NT2/D1 (cell line): ENCODE results near the gene KRTAP5-6.

ENCODE experiments used
- DNase-seq: peaks from one replicate; pipeline ENCODE4 v3.0.0-alpha.2; 2011; ENCODE audit warnings: low read depth, low spot score
- H3K27me3 ChIP-seq: 2 replicates; pipeline ENCODE4 v1.6.0; 2011; ENCODE audit warnings: mild to moderate bottlenecking; ENCODE audit not compliant: insufficient read length, insufficient read depth
- H3K36me3 ChIP-seq: 2 replicates; pipeline ENCODE4 v1.6.1; 2011; ENCODE audit warnings: mild to moderate bottlenecking, low read length, mixed read lengths; ENCODE audit not compliant: insufficient read depth, insufficient read length
- H3K4me1 ChIP-seq: 2 replicates; pipeline ENCODE4 v1.5.1; 2011; ENCODE audit not compliant: insufficient read depth, insufficient read length
- H3K4me3 ChIP-seq: 2 replicates; pipeline ENCODE4 v1.5.1; 2011; ENCODE audit warnings: low read depth; ENCODE audit not compliant: insufficient read length
- H3K9ac ChIP-seq: 2 replicates; pipeline ENCODE4 v1.6.0; 2011; ENCODE audit warnings: low read depth; ENCODE audit not compliant: insufficient read length
- H3K9me3 ChIP-seq: 2 replicates; pipeline ENCODE4 v1.5.1; 2011; ENCODE audit warnings: mild to moderate bottlenecking, low read length; ENCODE audit not compliant: insufficient read depth
- SUZ12 ChIP-seq: IDR thresholded peaks from 2 replicates; pipeline ENCODE4 v1.6.1; 2011; ENCODE audit not compliant: insufficient read length, insufficient read depth; ENCODE audit errors: extremely low read depth
- YY1 ChIP-seq: IDR thresholded peaks from 2 replicates; pipeline ENCODE4 v1.6.1; 2011; ENCODE audit not compliant: insufficient read length, insufficient read depth
- ZNF274 ChIP-seq: IDR thresholded peaks from 2 replicates; pipeline ENCODE4 v1.6.1; 2011; ENCODE audit warnings: mild to moderate bottlenecking, low read depth, low read length

KRTAP5-6 gene

GRCh38 chr11:1735271-1735670 lies 38.3 kb downstream of the KRTAP5-6 start:
- Histone ChIP-seq H3K9me3 (peaks cover 15% of the 10 kb centered on the region), H3K4me1 (no peaks in the 10 kb centered on the region), H3K27me3 (peaks cover 52% of the 10 kb centered on the region), H3K36me3 (no peaks in the 10 kb centered on the region), H3K4me3 (no peak overlapping the region), H3K9ac (no peak overlapping the region)
- DNase-seq: no peak
- TF ChIP-seq YY1 (no peak), ZNF274 (no peak), SUZ12 (no peak)

- Histone ChIP-seq H3K36me3 (no peaks in the 10 kb centered on the region), H3K4me1 (no peaks in the 10 kb centered on the region), H3K9me3 (peaks cover 15% of the 10 kb centered on the region), H3K27me3 (peaks cover 57% of the 10 kb centered on the region), H3K4me3 (no peak overlapping the region), H3K9ac (no peak overlapping the region)
- no peak for TF ChIP-seq SUZ12
- TF ChIP-seq YY1: no peak
- TF ChIP-seq ZNF274: no peak
- DNase-seq: no peak
Measured at GRCh38 chr11:1736447-1736992, 39.5 kb downstream of the KRTAP5-6 start.

- Histone ChIP-seq H3K4me3 (no peak overlapping the region), H3K9me3 (peaks cover 15% of the 10 kb centered on the region), H3K27me3 (peaks cover 64% of the 10 kb centered on the region), H3K4me1 (no peaks in the 10 kb centered on the region), H3K9ac (no peak overlapping the region), H3K36me3 (no peaks in the 10 kb centered on the region)
- no peak for DNase-seq
- TF ChIP-seq ZNF274 (no peak), SUZ12 (no peak), YY1 (no peak)
Measured at GRCh38 chr11:1737080-1737757, 40.2 kb downstream of the KRTAP5-6 start.

- TF ChIP-seq SUZ12 (no peak), YY1 (no peak), ZNF274 (no peak)
- no peaks in the 10 kb centered on the region for H3K36me3 ChIP-seq
- DNase-seq: no peak
- H3K4me3 ChIP-seq: no peak overlapping the region
- H3K9ac ChIP-seq: no peak overlapping the region
- peaks cover 71% of the 10 kb centered on the region for H3K27me3 ChIP-seq
- peaks cover 15% of the 10 kb centered on the region for H3K9me3 ChIP-seq
- no peaks in the 10 kb centered on the region for H3K4me1 ChIP-seq
Measured at GRCh38 chr11:1738380-1738779, 41.4 kb downstream of the KRTAP5-6 start.

GRCh38 chr11:1739576-1739975 lies 42.6 kb downstream of the KRTAP5-6 start:
- TF ChIP-seq SUZ12 (no peak), ZNF274 (no peak), YY1 (no peak)
- no peak overlapping the region for H3K4me3 ChIP-seq
- no peaks in the 10 kb centered on the region for H3K4me1 ChIP-seq
- H3K27me3 ChIP-seq: peaks cover 71% of the 10 kb centered on the region
- no peak for DNase-seq
- H3K9me3 ChIP-seq: peaks cover 15% of the 10 kb centered on the region
- H3K9ac ChIP-seq: no peak overlapping the region
- no peaks in the 10 kb centered on the region for H3K36me3 ChIP-seq

GRCh38 chr11:1740786-1741530 lies 44.0 kb downstream of the KRTAP5-6 start:
- Histone ChIP-seq H3K4me3 (no peak overlapping the region), H3K9me3 (peaks cover 19% of the 10 kb centered on the region), H3K36me3 (no peaks in the 10 kb centered on the region), H3K9ac (no peak overlapping the region), H3K27me3 (peaks cover 61% of the 10 kb centered on the region), H3K4me1 (no peaks in the 10 kb centered on the region)
- DNase-seq: no peak
- no peak for TF ChIP-seq YY1
- TF ChIP-seq ZNF274: no peak
- no peak for TF ChIP-seq SUZ12

GRCh38 chr11:1741741-1742140 lies 44.7 kb downstream of the KRTAP5-6 start:
- Histone ChIP-seq H3K4me1 (no peaks in the 10 kb centered on the region), H3K27me3 (peaks cover 53% of the 10 kb centered on the region), H3K9ac (no peak overlapping the region), H3K4me3 (no peak overlapping the region), H3K36me3 (no peaks in the 10 kb centered on the region), H3K9me3 (peaks cover 15% of the 10 kb centered on the region)
- no peak for DNase-seq
- TF ChIP-seq ZNF274 (no peak), YY1 (no peak), SUZ12 (no peak)
